GM23248 (cell line): Measurements from ENCODE around the gene RPS6KB2.

Experiments used
- EZH2 ChIP-seq: fragments of 200-600 bp; sonication (generic); IDR thresholded peaks from 2 replicates; pipeline ENCODE4 v1.6.1; 2018; ENCODE audit warnings: antibody characterized with exemption, mild to moderate bottlenecking; ENCODE audit not compliant: insufficient read depth, poor library complexity, severe bottlenecking
- EZH2phosphoT487 ChIP-seq: fragments of 200-600 bp; sonication (generic); IDR thresholded peaks from 2 replicates; pipeline ENCODE4 v1.6.1; 2018; ENCODE audit warnings: antibody characterized with exemption, moderate library complexity, mild to moderate bottlenecking, low read depth; ENCODE audit not compliant: insufficient read depth

DNA sequence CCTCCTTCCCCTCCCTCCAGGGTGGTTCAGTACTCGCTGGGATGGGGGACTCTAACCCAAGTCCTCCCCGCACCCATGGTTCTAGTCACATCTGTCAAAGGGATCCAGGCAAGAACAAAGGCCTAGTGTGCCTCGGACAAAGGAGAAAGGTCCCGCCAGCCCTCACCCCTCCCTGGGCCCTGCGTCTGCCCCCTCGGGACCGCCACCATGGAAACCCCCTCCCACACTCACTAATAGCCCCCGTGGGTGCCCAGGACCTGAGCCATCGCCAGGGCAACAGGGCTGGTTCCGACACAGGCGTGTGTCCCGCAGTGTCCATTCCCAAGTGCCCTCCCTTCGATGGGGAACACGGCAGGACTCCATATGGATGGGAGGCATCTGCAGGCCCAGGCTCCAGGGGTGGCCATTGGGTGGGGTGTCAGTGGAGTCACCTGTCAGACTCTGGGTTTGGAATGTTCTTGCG lies 17.9 kb upstream of the RPS6KB2 start:
- TF ChIP-seq EZH2 (no peak), EZH2phosphoT487 (no peak)
